PC-9 (cell line): ENCODE measurements around the gene TM4SF1. TPM values are rescaled to one million over a fixed set of nuclear protein-coding genes. Genes with fewer than 3 reads are reported as not detected.
A peak's percentile ranks its signal among the peaks of the same experiment; 100 is the strongest.

ENCODE experiments used
- BruUV-seq: library from RNA; stranded (reverse); fragments of 400-500 nt; replicated peaks from 2 replicates; lab custom pipeline; 2021; lab: Mats Ljungman, UMichigan
- CTCF ChIA-PET: fragments of 300-600 bp; sonication (Branson Sonifier 250); formaldehyde crosslinking; loops from one replicate; lab custom pipeline; 2022; ENCODE audit warnings: antibody characterized with exemption; lab: Charles Lee
- POLR2A ChIA-PET: fragments of 300-600 bp; sonication (Branson Sonifier 250); formaldehyde crosslinking; loops from one replicate; lab custom pipeline; 2022; ENCODE audit warnings: antibody characterized with exemption; ENCODE audit not compliant: unreplicated experiment; lab: Charles Lee
- DNase-seq, 2 experiments: peaks; one replicate each; pipeline versions ENCODE4 v3.0.0 to v3.0.0-alpha.2; 2015 to 2022; ENCODE audit warnings: mixed read lengths in 1 of 2
- H2AFZ ChIP-seq: fragments of 200-600 bp; sonication (generic); 2 replicates; pipeline ENCODE4 v1.8.1; 2017; ENCODE audit warnings: antibody characterized with exemption
- H3F3A ChIP-seq: fragments of 200-600 bp; sonication (generic); 2 replicates; pipeline ENCODE4 v1.8.1; 2017; ENCODE audit warnings: antibody characterized with exemption, mild to moderate bottlenecking, low read depth; ENCODE audit not compliant: insufficient read depth
- H3K27ac ChIP-seq: fragments of 200-600 bp; sonication (generic); 2 replicates; pipeline ENCODE4 v1.6.1; 2016; ENCODE audit warnings: mixed run types
- H3K27me3 ChIP-seq: fragments of 200-600 bp; sonication (generic); 2 replicates; pipeline ENCODE4 v1.6.1; 2016; ENCODE audit warnings: low read depth, mixed run types; ENCODE audit not compliant: insufficient read depth
- H3K36me3 ChIP-seq: fragments of 200-600 bp; sonication (generic); 2 replicates; pipeline ENCODE4 v1.6.1; 2016; ENCODE audit warnings: low read depth, mixed run types
- H3K4me1 ChIP-seq: fragments of 200-600 bp; sonication (generic); replicated peaks from 2 replicates; pipeline ENCODE4 v1.6.1; 2016; ENCODE audit warnings: mixed run types; ENCODE audit not compliant: insufficient read depth
- H3K4me2 ChIP-seq: fragments of 200-600 bp; sonication (generic); 2 replicates; pipeline ENCODE4 v1.6.1; 2017; ENCODE audit warnings: mixed run types
- H3K4me3 ChIP-seq: fragments of 200-600 bp; sonication (generic); 2 replicates; pipeline ENCODE4 v1.6.1; 2016; ENCODE audit warnings: mixed run types
- H3K79me2 ChIP-seq: fragments of 200-600 bp; sonication (generic); 2 replicates; pipeline ENCODE4 v1.6.1; 2017; ENCODE audit warnings: low read depth, mixed run types
- H3K9me2 ChIP-seq: fragments of 200-600 bp; sonication (generic); 2 replicates; pipeline ENCODE4 v1.8.1; 2017; ENCODE audit warnings: mild to moderate bottlenecking; ENCODE audit not compliant: insufficient read depth
- H3K9me3 ChIP-seq: fragments of 200-600 bp; sonication (generic); 2 replicates; pipeline ENCODE4 v1.8.1; 2016; ENCODE audit warnings: low read depth; ENCODE audit not compliant: insufficient read depth
- H4K20me1 ChIP-seq: fragments of 200-600 bp; sonication (generic); 2 replicates; pipeline ENCODE4 v1.8.1; 2017; ENCODE audit not compliant: insufficient read depth
- EZH2 ChIP-seq: fragments of 200-600 bp; sonication (generic); IDR thresholded peaks from 2 replicates; pipeline ENCODE4 v1.8.0; 2017; ENCODE audit warnings: antibody characterized with exemption, low read depth
- intact Hi-C: fragments of 100-400 bp; cut with micrococcal nuclease; formaldehyde crosslinking; loops from one replicate; pipeline ENCODE4 v1.10.0; 2022; ENCODE audit not compliant: unreplicated experiment
- total RNA-seq: library from RNA; stranded (reverse); gene quantifications from 2 replicates; pipeline ENCODE4 v1.2.3, GENCODE V29; 2021
- TF ChIP-seq, protein P1 (sequence below): fragments of 200-600 bp; sonication (generic); conservative IDR thresholded peaks from 2 replicates; pipeline ENCODE4 v1.6.1; 2017; ENCODE audit warnings: mixed run types, antibody characterized with exemption, mild to moderate bottlenecking, moderate library complexity

Gene TM4SF1
- total RNA-seq, 1 experiment from 2014 or later = 146 TPM

DNA sequence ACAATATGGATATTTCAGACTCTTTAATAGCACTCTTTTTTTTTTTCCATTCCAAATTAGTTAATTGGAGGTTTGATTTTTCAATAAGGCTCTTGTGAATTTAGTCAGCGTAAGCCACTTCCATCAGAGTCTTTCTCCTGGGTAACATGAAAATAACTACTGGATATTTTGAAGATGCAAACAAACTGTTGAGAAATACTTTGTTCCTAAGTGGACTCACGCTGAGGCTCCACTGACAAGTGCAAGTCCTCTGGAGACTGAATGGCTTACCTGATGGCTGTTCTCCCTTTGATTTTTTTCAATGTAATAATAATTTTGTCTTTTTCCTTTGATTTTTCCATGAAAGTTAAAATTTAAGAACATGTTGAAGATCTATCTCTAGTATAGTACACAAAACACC lies 26.0 kb upstream of the TM4SF1 start:
- intact Hi-C loops = no loop called here
- POLR2A ChIA-PET = no interaction called here
- no TSS peak for BruUV-seq

DNA sequence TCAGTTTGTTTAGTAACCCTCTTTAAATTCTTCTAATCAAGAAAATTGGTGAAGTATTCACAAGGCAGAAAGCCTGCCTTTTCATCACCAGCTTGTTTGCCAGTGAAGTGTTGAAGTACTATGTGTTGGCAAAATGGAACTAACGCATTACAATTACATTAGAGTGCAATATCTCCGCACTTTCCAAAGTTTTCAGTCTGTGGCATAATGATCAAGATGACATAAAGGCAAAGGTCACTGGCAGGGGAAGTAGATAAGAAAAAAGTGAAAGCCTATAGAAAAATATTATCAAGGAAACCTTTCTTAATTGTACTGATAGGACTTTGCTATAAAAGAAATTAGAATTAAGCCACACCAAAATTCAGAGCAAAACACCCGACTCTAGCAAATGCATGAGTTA lies 25.0 kb upstream of the TM4SF1 start:
- no peak for TF ChIP-seq EZH2
- TF ChIP-seq, protein P1, sequence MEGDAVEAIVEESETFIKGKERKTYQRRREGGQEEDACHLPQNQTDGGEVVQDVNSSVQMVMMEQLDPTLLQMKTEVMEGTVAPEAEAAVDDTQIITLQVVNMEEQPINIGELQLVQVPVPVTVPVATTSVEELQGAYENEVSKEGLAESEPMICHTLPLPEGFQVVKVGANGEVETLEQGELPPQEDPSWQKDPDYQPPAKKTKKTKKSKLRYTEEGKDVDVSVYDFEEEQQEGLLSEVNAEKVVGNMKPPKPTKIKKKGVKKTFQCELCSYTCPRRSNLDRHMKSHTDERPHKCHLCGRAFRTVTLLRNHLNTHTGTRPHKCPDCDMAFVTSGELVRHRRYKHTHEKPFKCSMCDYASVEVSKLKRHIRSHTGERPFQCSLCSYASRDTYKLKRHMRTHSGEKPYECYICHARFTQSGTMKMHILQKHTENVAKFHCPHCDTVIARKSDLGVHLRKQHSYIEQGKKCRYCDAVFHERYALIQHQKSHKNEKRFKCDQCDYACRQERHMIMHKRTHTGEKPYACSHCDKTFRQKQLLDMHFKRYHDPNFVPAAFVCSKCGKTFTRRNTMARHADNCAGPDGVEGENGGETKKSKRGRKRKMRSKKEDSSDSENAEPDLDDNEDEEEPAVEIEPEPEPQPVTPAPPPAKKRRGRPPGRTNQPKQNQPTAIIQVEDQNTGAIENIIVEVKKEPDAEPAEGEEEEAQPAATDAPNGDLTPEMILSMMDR = no peak
- Histone ChIP-seq H3K36me3 (no peaks in the 10 kb centered on the region), H3K79me2 (no peaks in the 10 kb centered on the region), H2AFZ (no peak overlapping the region), H3K4me2 (peak overlapping the region; percentile 59), H3K27me3 (no peaks in the 10 kb centered on the region), H4K20me1 (no peaks in the 10 kb centered on the region), H3K4me1 (peaks cover 41% of the 10 kb centered on the region), H3K27ac (peak overlapping the region; percentile 94), H3K9me2 (no peaks in the 10 kb centered on the region), H3F3A (peaks cover 30% of the 10 kb centered on the region), H3K4me3 (no peak overlapping the region), H3K9me3 (peaks cover 10% of the 10 kb centered on the region; the same call in 1 of the 2 replicates)
- no TSS peak for BruUV-seq
- no peak for DNase-seq
- intact Hi-C loops = no loop called here
- CTCF ChIA-PET = interaction anchor here (0.6 to 1.1 kb wide), 2 partner anchors 47 to 78 kb away, joined by 3 read pairs; no protein-coding TSS in a partner anchor
- POLR2A ChIA-PET = interaction anchor here (0.6 kb wide), 2 partner anchors 28 to 92 kb away, joined by 3 to 5 read pairs; no protein-coding TSS in a partner anchor

More for the DNA sequence above, 26.0 kb upstream of the TM4SF1 start:
- Histone ChIP-seq H3K9me2 (no peaks in the 10 kb centered on the region), H3K79me2 (no peaks in the 10 kb centered on the region), H2AFZ (no peak overlapping the region), H3K4me2 (no peak overlapping the region), H3K9me3 (peaks cover 10% of the 10 kb centered on the region; the same call in 1 of the 2 replicates), H3K4me1 (peaks cover 41% of the 10 kb centered on the region), H3K36me3 (no peaks in the 10 kb centered on the region), H3K4me3 (no peak overlapping the region), H3F3A (peaks cover 30% of the 10 kb centered on the region), H3K27ac (no peak overlapping the region), H4K20me1 (no peaks in the 10 kb centered on the region), H3K27me3 (no peaks in the 10 kb centered on the region)
- no peak for DNase-seq
- no peak for TF ChIP-seq EZH2
- TF ChIP-seq, protein P1 = no peak
- CTCF ChIA-PET = interaction anchor here (0.7 kb wide), 1 partner anchor 677 kb away, joined by 3 read pairs; no protein-coding TSS in a partner anchor

DNA sequence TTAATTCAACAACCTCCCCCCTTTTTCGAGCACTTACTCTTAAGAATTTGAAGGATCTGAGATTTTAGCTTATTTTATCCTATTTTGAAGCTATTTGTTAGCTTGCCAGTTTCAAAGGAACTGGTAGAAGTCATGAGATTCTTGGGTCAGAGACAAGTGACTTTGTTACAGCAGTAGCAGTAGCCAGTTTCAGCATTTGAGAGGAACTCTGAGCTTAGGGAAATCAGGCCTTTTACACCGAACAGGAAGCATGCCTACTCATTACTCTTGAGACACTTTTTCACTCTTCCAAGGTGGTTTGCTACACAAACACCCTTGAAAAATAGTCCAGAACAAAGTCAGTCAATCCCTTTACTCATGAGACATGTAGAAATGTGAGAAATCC lies 24.5 kb upstream of the TM4SF1 start:
- H3K27me3 ChIP-seq = no peaks in the 10 kb centered on the region
- BruUV-seq = no TSS peak
- H3K4me2 ChIP-seq = peak overlapping the region; percentile 59
- peaks cover 41% of the 10 kb centered on the region for H3K4me1 ChIP-seq
- ChIA-PET POLR2A (interaction anchor here (0.5 to 0.8 kb wide), 8 partner anchors 15 to 187 kb away, joined by 3 to 14 read pairs (median 6); no protein-coding TSS in a partner anchor), CTCF (interaction anchor here (0.6 to 1.1 kb wide), 6 partner anchors 46 to 89 kb away, joined by 3 read pairs; partner anchors contain the start of gene TM4SF4)
- no peak overlapping the region for H3K4me3 ChIP-seq
- H3K9me2 ChIP-seq = no peaks in the 10 kb centered on the region
- H4K20me1 ChIP-seq = no peaks in the 10 kb centered on the region
- H3F3A ChIP-seq = peaks cover 30% of the 10 kb centered on the region
- peak in 1 of 2 experiments; percentile 57 for DNase-seq
- peak overlapping the region; percentile 94 for H3K27ac ChIP-seq
- H3K9me3 ChIP-seq = peaks cover 10% of the 10 kb centered on the region; the same call in 1 of the 2 replicates
- H3K79me2 ChIP-seq = no peaks in the 10 kb centered on the region
- TF ChIP-seq, protein P1 = no peak
- no peak for TF ChIP-seq EZH2
- intact Hi-C loops = no loop called here
- H2AFZ ChIP-seq = no peak overlapping the region
- H3K36me3 ChIP-seq = no peaks in the 10 kb centered on the region
